ENCODE data around the gene POLRMT. TPM values are rescaled to one million over a fixed set of nuclear protein-coding genes. Genes with fewer than 3 reads are reported as not detected.
A peak's percentile ranks its signal among the peaks of the same experiment; 100 is the strongest.

The POLRMT gene
- total RNA-seq, 1 experiment from 2014 or later, result 139 TPM

- TF ChIP-seq ARID4B (CRISPR knock-in tag; IDR thresholded peaks at IDR 0.05; ENCODE audit: borderline replicate concordance) (0 out of 2 replicates have a peak, but pooled peaks have one; percentile 49), RELA (CRISPR knock-in tag; IDR thresholded peaks at IDR 0.05; ENCODE audit: borderline replicate concordance) (no peak), HMGXB4 (CRISPR knock-in tag; IDR thresholded peaks at IDR 0.05) (peak; percentile 60), ESRRA (CRISPR knock-in tag; IDR thresholded peaks at IDR 0.05; ENCODE audit: borderline replicate concordance) (peak; percentile 16; the same call in 1 of the 2 replicates)
Measured at GRCh38 chr19:662207-662961, 29.0 kb upstream of the POLRMT start (continued).

GRCh38 chr19:661427-662196 lies 28.3 kb upstream of the POLRMT start:
- DNase-seq (ENCODE audit: low spot score) (no peak), ATAC-seq (no peak)
- Mint-ChIP-seq H3K36me3 (no peaks in the 10 kb centered on the region), H3K27ac (peak overlapping the region; percentile 86), H3K27me3 (ENCODE audit: low read depth) (peaks cover 17% of the 10 kb centered on the region), H3K9me3 (no peaks in the 10 kb centered on the region), H3K4me1 (peaks cover 20% of the 10 kb centered on the region), H3K4me3 (peak overlapping the region; percentile 82)
- POLR2A ChIA-PET, result no interaction called here
- TF ChIP-seq ZBTB43 (CRISPR knock-in tag; IDR thresholded peaks at IDR 0.05) (0 out of 2 replicates have a peak, but pooled peaks have one; percentile 26), SP1 (CRISPR knock-in tag; conservative IDR thresholded peaks at IDR 0.05) (no peak)
- CTCF ChIA-PET, result interaction anchor here (1.0 kb wide), 1 partner anchor 131 kb away, joined by 3 read pairs; no protein-coding TSS in a partner anchor

- H3K4me3 Mint-ChIP-seq, result peak overlapping the region; percentile 82
- TF ChIP-seq ERG (CRISPR knock-in tag; IDR thresholded peaks at IDR 0.05) (no peak), RORB (CRISPR knock-in tag; IDR thresholded peaks at IDR 0.05) (no peak), PRDM15 (CRISPR knock-in tag; IDR thresholded peaks at IDR 0.05) (no peak), ZNF138 (CRISPR knock-in tag; conservative IDR thresholded peaks at IDR 0.05) (no peak), GABPB1 (CRISPR knock-in tag; IDR thresholded peaks at IDR 0.05) (peak; percentile 43; the same call in 1 of the 2 replicates), MLX (CRISPR knock-in tag; IDR thresholded peaks at IDR 0.05) (no peak), E2F4 (CRISPR knock-in tag; IDR thresholded peaks at IDR 0.05; ENCODE audit: borderline replicate concordance, low read depth) (no peak)
- peaks cover 20% of the 10 kb centered on the region for H3K4me1 Mint-ChIP-seq
- H3K27ac Mint-ChIP-seq, result peak overlapping the region; percentile 76
- POLR2A ChIA-PET, result no interaction called here
- peaks cover 12% of the 10 kb centered on the region for H3K27me3 Mint-ChIP-seq (ENCODE audit: low read depth)
- DNase-seq (ENCODE audit: low spot score), result no peak
- ATAC-seq, result no peak
- no peaks in the 10 kb centered on the region for H3K9me3 Mint-ChIP-seq
- H3K36me3 Mint-ChIP-seq, result no peaks in the 10 kb centered on the region
- CTCF ChIA-PET, result interaction anchor here (1.0 kb wide), 1 partner anchor 130 kb away, joined by 3 read pairs; no protein-coding TSS in a partner anchor
Measured at GRCh38 chr19:660793-661426, 27.6 kb upstream of the POLRMT start.
